ENCODE measurements around the gene TWNK. TPM values are rescaled to one million over a fixed set of nuclear protein-coding genes. Genes with fewer than 3 reads are reported as not detected.

TWNK gene
- total and polyA plus RNA-seq, 10 of the 15 experiments (the other 5 are each of a cell fraction or from before 2014, with no cell fraction given) = 13.6 to 32.8 (median 18.0) TPM

- no TSS peak for BruUV-seq (replicated peaks)
- TF ChIP-seq, protein P1, sequence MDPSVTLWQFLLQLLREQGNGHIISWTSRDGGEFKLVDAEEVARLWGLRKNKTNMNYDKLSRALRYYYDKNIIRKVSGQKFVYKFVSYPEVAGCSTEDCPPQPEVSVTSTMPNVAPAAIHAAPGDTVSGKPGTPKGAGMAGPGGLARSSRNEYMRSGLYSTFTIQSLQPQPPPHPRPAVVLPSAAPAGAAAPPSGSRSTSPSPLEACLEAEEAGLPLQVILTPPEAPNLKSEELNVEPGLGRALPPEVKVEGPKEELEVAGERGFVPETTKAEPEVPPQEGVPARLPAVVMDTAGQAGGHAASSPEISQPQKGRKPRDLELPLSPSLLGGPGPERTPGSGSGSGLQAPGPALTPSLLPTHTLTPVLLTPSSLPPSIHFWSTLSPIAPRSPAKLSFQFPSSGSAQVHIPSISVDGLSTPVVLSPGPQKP (IDR thresholded peaks at IDR 0.05; ENCODE audit: low read depth, low read length) = no peak
- TF ChIP-seq ZNF207 (IDR thresholded peaks at IDR 0.05; ENCODE audit: borderline replicate concordance) (no peak), ZNF592 (IDR thresholded peaks at IDR 0.05) (no peak)
- Histone ChIP-seq H3K27me3 (replicated peaks in 1 of 2; ENCODE audit: control insufficient read depth in 2 of 2, insufficient read depth in 2 of 2, low read length in 1 of 2) (no peaks in the 10 kb centered on the region), H3K4me2 (ENCODE audit: control insufficient read depth, insufficient read depth) (no peak overlapping the region), H3K9ac (ENCODE audit: control insufficient read depth, insufficient read depth, low read length) (no peak overlapping the region), H4K20me1 (ENCODE audit: control insufficient read depth, insufficient read depth) (no peaks in the 10 kb centered on the region), H3K79me2 (ENCODE audit: control insufficient read depth, insufficient read depth, low read length) (no peaks in the 10 kb centered on the region), H3K4me1 (ENCODE audit: control insufficient read depth, insufficient read depth, low read length) (peaks cover 3% of the 10 kb centered on the region; the same call in 1 of the 2 replicates), H3K4me3 (no peak overlapping the region), H3K36me3 (ENCODE audit: control insufficient read depth in 2 of 2, insufficient read depth in 2 of 2, low read length in 1 of 2) (peaks cover 2 to 4% of the 10 kb centered on the region in 2 experiments; a peak in 3 of 4 replicates), H3K9me3 (replicated peaks; ENCODE audit: control insufficient read depth, insufficient read depth, low read length) (no peaks in the 10 kb centered on the region), H2AFZ (ENCODE audit: control insufficient read depth, low read depth, low read length) (no peak overlapping the region), H3K27ac (ENCODE audit: control insufficient read depth, insufficient read depth) (no peak overlapping the region)
- DNase-seq (ENCODE audit: low read depth, low spot score) (no peak), ATAC-seq (no peak), FAIRE-seq (no peak)
- CTCF ChIA-PET = interaction anchor here (0.8 to 4.6 kb wide), 4 partner anchors 18 to 48 kb away, joined by 3 to 29 read pairs (median 12); no protein-coding TSS in a partner anchor
- POLR2A ChIA-PET = interaction anchor here (1.1 kb wide), 1 partner anchor 18 kb away, joined by 3 read pairs; no protein-coding TSS in a partner anchor
- RAD21 ChIA-PET (ENCODE audit: unreplicated experiment) = no interaction called here
- SMC1A ChIA-PET (ENCODE audit: uncharacterized antibody, unreplicated experiment) = no interaction called here
- WGBS (ENCODE audit: insufficient coverage, insufficient replicate concordance, low lambda C conversion rate, missing lambda C conversion rate) = 92% methylated on average over 2 of the region's 2 CpGs
- in situ Hi-C loops (cut with MboI) (no loop called here), intact Hi-C loops (cut with micrococcal nuclease; ENCODE audit: unreplicated experiment) (no loop called here)
Measured at GRCh38 chr10:100966887-100967286, 20.5 kb upstream of the TWNK start.
